Type B pancreatic cell (in vitro differentiated cells): ENCODE data around the gene ICA1. TPM values are rescaled to one million over a fixed set of nuclear protein-coding genes. Genes with fewer than 3 reads are reported as not detected.
A peak's percentile ranks its signal among the peaks of the same experiment; 100 is the strongest.

ENCODE experiments used
- DNase-seq: peaks from one replicate; pipeline ENCODE4 v3.0.0; 2021; ENCODE audit warnings: mixed read lengths; ENCODE audit not compliant: unreplicated experiment; ENCODE audit errors: extremely low spot score
- H3K27ac Mint-ChIP-seq: 2 replicates; pipeline ENCODE4 v1.8.0; 2021; ENCODE audit warnings: mild to moderate bottlenecking, mixed read lengths
- H3K27me3 Mint-ChIP-seq: 2 replicates; pipeline ENCODE4 v1.8.0; 2021; ENCODE audit warnings: mixed read lengths
- H3K36me3 Mint-ChIP-seq: 2 replicates; pipeline ENCODE4 v1.8.0; 2021; ENCODE audit warnings: mixed read lengths
- H3K4me1 Mint-ChIP-seq: one replicate; pipeline ENCODE4 v1.8.0; 2021; ENCODE audit warnings: mixed read lengths; ENCODE audit not compliant: unreplicated experiment
- H3K4me3 Mint-ChIP-seq: 2 replicates; pipeline ENCODE4 v1.8.0; 2021; ENCODE audit warnings: mild to moderate bottlenecking, mixed read lengths
- H3K9me3 Mint-ChIP-seq: 2 replicates; pipeline ENCODE4 v1.8.0; 2021; ENCODE audit warnings: mixed read lengths
- CTCF ChIP-seq: fragments of 200-600 bp; sonication (generic); conservative IDR thresholded peaks from 2 replicates; pipeline ENCODE4 v1.5.0; 2021; ENCODE audit warnings: antibody characterized with exemption, mild to moderate bottlenecking
- total RNA-seq: library from RNA; stranded (reverse); gene quantifications from 2 replicates; pipeline ENCODE4 v1.2.1, GENCODE V29; 2021; ENCODE audit warnings: low replicate concordance

Gene ICA1
- total RNA-seq, 1 donor from 2014 or later, result 9.8 TPM

DNA sequence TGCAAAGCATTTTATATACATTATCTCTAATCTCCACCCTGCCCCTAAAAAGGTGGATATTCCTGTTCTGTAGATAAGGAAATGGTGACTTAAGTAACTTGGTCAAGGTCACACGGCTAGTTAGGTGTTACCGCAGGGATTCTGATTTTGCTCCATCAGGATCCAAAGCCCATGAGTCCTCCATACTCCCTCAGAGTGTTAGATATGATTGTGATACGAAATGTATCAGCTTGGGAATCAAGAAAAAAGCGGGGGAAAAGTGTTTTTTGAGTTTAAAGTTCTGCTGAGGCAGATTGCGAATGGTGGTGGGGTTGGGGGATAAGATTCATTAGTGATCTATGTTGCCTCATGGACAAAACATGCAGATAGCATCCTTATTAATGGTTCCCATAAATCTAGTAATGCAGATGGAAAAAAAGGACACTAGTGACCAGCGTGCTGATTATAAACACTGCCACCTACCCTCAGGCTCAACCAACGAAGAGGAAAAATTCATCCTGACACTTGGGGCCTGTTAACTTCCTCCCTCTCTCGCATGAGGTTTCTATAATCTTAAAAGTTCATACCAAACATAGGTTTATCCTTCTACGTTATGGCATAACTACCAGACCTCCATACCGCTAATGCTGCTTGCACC lies 2.3 kb downstream of the ICA1 start:
- Mint-ChIP-seq H3K4me1 (peaks cover 4% of the 10 kb centered on the region), H3K36me3 (no peaks in the 10 kb centered on the region)

DNA sequence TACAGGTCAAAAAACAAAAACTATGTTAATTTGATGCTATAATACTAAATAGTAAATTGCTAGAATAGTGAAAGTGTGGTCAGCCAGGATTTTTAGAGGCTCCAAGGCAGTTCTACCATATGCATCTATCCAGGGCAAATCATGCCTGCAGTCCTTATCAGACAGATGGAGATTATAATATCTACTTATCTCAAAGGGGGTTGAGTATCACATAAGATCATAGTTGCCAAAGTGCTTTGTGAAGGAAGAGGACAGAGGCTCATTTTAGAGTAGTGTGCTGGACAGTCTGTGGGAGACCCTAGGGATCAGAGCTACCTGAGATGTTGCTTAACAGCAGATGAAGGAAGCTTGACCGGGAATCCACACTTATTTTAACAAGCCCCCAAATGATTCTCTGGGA lies 3.2 kb downstream of the ICA1 start:
- Mint-ChIP-seq H3K27ac (no peak overlapping the region), H3K36me3 (no peaks in the 10 kb centered on the region), H3K27me3 (peaks cover 44% of the 10 kb centered on the region), H3K4me1 (peaks cover 4% of the 10 kb centered on the region), H3K9me3 (no peaks in the 10 kb centered on the region), H3K4me3 (no peak overlapping the region)
- TF ChIP-seq CTCF, result no peak
- DNase-seq, result no peak

More for the DNA sequence above, 2.3 kb downstream of the ICA1 start:
- TF ChIP-seq CTCF, result no peak
- no peak for DNase-seq
- H3K27me3 Mint-ChIP-seq, result peaks cover 54% of the 10 kb centered on the region
- no peak overlapping the region for H3K27ac Mint-ChIP-seq
- H3K9me3 Mint-ChIP-seq, result peaks cover under 1% of the 10 kb centered on the region
- H3K4me3 Mint-ChIP-seq, result peak overlapping the region; percentile 4

DNA sequence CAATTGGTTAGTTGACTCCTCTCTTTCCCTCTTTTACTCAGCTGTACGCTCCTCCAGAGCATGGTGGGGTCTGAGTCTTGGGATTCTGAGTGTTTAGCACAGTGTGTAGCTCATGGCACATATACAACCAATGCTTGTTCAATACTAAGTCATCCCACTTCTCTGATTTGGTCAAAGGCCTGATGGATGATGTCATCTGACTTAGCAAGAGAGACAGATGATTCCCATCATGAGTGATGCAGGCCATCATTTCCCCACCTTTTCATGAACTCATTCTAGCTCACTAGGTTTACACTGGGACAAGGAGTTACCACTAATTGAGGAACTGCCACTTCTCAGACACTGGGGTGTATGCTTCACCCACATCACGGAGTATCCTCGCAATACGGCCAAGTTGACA lies 3.8 kb downstream of the ICA1 start:
- no peak overlapping the region for H3K27ac Mint-ChIP-seq
- no peak for TF ChIP-seq CTCF
- H3K9me3 Mint-ChIP-seq, result no peaks in the 10 kb centered on the region
- no peak for DNase-seq
- H3K36me3 Mint-ChIP-seq, result no peaks in the 10 kb centered on the region
- peaks cover 39% of the 10 kb centered on the region for H3K27me3 Mint-ChIP-seq
- H3K4me3 Mint-ChIP-seq, result no peak overlapping the region
- H3K4me1 Mint-ChIP-seq, result peaks cover 4% of the 10 kb centered on the region

DNA sequence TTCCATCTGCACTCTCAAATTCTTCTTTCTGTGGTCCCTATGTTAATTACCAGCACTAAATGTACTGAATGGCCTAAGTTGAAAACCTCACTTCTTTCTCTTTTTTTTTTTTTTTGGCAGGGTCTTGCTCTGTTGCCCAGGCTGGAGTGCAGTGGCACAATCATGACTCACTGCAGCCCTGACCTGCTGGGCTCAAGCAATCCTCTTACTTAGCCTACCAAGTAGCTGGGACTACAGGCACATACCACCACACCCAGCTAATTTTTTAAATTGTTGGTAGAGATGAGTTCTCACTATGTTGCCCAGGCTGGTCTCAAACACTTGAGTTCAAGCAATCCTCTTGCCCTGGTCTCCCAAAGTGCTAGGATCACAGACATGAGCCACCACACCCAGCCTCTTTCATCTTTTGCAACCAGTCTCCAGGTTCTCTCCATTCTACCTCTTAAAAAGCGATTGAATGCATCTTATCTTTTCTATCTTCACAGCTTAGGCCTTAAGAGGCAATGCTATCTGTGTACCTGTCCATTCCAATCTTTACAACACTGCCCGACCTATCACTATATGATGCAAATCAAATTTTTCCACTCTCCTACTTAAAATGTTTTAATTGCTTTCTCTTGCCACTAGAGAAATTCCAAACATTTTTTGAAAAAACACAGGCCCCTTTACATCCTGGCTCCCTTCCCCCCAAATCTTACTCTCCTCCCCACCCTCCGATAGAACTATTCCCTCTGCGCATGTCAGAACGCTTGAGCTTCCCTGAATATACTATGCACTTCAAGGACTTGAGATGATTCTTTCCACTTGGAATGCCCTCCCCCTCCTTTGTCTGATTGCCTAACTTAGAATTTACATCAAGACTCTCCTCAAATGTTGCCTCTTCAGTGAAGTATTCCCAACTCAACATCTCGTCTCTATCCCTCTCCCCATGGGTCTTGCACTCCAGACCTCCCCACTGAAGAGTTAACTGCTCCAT lies 6.0 kb downstream of the ICA1 start:
- Mint-ChIP-seq H3K9me3 (no peaks in the 10 kb centered on the region), H3K36me3 (no peaks in the 10 kb centered on the region), H3K4me1 (peaks cover 2% of the 10 kb centered on the region), H3K27ac (no peak overlapping the region), H3K27me3 (peaks cover 26% of the 10 kb centered on the region), H3K4me3 (no peak overlapping the region)
- DNase-seq, result no peak
- TF ChIP-seq CTCF, result no peak

- H3K27ac Mint-ChIP-seq, result peak overlapping the region; percentile 8
- DNase-seq, result no peak
- H3K9me3 Mint-ChIP-seq, result no peaks in the 10 kb centered on the region
- H3K4me3 Mint-ChIP-seq, result no peak overlapping the region
- H3K4me1 Mint-ChIP-seq, result no peaks in the 10 kb centered on the region
- TF ChIP-seq CTCF, result no peak
- no peaks in the 10 kb centered on the region for H3K36me3 Mint-ChIP-seq
- peaks cover 13% of the 10 kb centered on the region for H3K27me3 Mint-ChIP-seq
Observed at GRCh38 chr7:8254667-8255066, 7.3 kb downstream of the ICA1 start.
